ENCODE measurements around the gene VASN.

DNA sequence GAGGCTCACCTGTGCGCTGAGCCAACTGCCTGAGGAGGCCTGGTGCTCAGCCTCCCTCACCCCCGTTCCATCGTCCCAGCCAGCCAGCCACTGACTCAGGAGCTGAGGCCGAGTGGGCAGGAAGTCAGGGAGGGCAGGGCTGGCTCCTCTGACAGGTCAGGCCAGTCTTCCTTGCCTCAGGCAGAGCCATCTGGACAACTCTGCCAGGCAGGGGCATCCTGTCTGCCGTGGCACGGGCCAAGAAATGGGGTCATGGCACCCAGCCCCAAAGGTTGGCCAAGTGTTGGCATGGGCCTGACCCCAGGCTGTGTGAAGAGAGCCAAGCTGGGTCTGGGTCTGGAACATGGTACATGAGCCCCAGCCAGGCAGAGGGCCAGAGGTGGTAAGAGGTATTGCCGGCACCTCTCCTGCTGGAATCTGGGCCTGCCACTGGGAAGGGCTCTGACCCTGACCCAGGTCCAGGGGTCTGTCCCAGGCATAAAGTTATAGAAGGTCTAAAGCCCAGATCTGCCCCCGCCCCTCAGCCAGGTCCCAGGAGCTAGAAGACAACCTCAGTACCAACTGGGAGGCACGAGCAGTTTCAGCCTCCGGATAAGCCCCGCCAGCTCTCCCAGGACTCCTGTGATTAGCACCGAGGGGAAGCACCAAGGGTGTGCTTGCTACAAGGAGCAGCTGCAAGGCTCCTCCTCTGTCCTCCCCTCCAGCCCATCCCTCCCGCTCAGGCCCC lies 2.5 kb upstream of the VASN start:
- TF ChIP-seq, protein P1, sequence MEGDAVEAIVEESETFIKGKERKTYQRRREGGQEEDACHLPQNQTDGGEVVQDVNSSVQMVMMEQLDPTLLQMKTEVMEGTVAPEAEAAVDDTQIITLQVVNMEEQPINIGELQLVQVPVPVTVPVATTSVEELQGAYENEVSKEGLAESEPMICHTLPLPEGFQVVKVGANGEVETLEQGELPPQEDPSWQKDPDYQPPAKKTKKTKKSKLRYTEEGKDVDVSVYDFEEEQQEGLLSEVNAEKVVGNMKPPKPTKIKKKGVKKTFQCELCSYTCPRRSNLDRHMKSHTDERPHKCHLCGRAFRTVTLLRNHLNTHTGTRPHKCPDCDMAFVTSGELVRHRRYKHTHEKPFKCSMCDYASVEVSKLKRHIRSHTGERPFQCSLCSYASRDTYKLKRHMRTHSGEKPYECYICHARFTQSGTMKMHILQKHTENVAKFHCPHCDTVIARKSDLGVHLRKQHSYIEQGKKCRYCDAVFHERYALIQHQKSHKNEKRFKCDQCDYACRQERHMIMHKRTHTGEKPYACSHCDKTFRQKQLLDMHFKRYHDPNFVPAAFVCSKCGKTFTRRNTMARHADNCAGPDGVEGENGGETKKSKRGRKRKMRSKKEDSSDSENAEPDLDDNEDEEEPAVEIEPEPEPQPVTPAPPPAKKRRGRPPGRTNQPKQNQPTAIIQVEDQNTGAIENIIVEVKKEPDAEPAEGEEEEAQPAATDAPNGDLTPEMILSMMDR (conservative IDR thresholded peaks at IDR 0.05; ENCODE audit: low read depth, low read length): no peak
- TF ChIP-seq EZH2 (IDR thresholded peaks at IDR 0.05; ENCODE audit: borderline replicate concordance, low read depth, low read length, poor library complexity, severe bottlenecking): no peak

All from A673 (cell line).